Thyroid gland (tissue), 4 donors: Measurements from ENCODE around the gene RSPH1. TPM values are rescaled to one million over a fixed set of nuclear protein-coding genes. Genes with fewer than 3 reads are reported as not detected.

Experiments used
- DNase-seq, 2 donors: peaks; one replicate each; pipeline ENCODE4 v3.0.0-alpha.2; 2019
- H3K27ac ChIP-seq, 3 donors: fragments of 200-600 bp; sonication (generic); 1 replicate in 2 of 3; 2 replicates in 1 of 3; pipeline ENCODE4 v1.5.1; 2016 to 2019; ENCODE audit warnings: mild to moderate bottlenecking in 1 of 3, moderate library complexity in 1 of 3
- H3K27me3 ChIP-seq: fragments of 200-600 bp; sonication (generic); one replicate; pipeline ENCODE4 v1.5.1; 2019
- H3K36me3 ChIP-seq, 2 donors: fragments of 200-600 bp; sonication (generic); one replicate each; pipeline ENCODE4 v1.5.1; 2016 to 2019
- H3K4me1 ChIP-seq, 2 donors: fragments of 200-600 bp; sonication (generic); one replicate each; pipeline ENCODE4 v1.5.1; 2017 to 2019
- H3K4me3 ChIP-seq, 3 donors: fragments of 200-600 bp; sonication (generic); replicated peaks in 1 of 3; 1 replicate in 2 of 3; 2 replicates in 1 of 3; pipeline ENCODE4 v1.5.1; 2016; ENCODE audit warnings: mild to moderate bottlenecking in 1 of 3
- H3K9me3 ChIP-seq: fragments of 200-600 bp; sonication (generic); one replicate; pipeline ENCODE4 v1.5.1; 2017
- POLR2A ChIP-seq, 2 donors: fragments of 450-650 bp; IDR thresholded peaks; one replicate each; pipeline ENCODE4 v1.6.1; 2017; ENCODE audit warnings: antibody characterized with exemption in 2 of 2, mild to moderate bottlenecking in 2 of 2, moderate library complexity in 1 of 2
- WGBS, 2 donors: methylation state at CpG; one replicate each; pipeline ENCODE4 v1.1.5; 2017; 5-methylcytosine and 5-hydroxymethylcytosine counted together
- intact Hi-C: fragments of 100-400 bp; cut with DNase I; formaldehyde crosslinking; loops from one replicate; pipeline ENCODE4 v1.15.1; 2023
- total RNA-seq, 4 donors: library from RNA; depleted of rRNA; stranded (reverse); fragments of >200 nt; gene quantifications; one replicate each; pipeline ENCODE4 v1.2.3, GENCODE V29; 2016
- TF ChIP-seq, protein P1 (sequence below), 6 experiments: fragments of 200-600 bp in 3 of 6; fragments of 450-650 bp in 3 of 6; sonication (generic) in 3 of 6; IDR thresholded peaks; one replicate each; pipeline ENCODE4 v1.5.1; 2016 to 2019; ENCODE audit warnings: antibody characterized with exemption in 6 of 6, mild to moderate bottlenecking in 2 of 6, inconsistent platforms in 1 of 6, moderate library complexity in 1 of 6

The RSPH1 gene
- total RNA-seq, 4 donors from 2014 or later, result 2.7 to 3.7 (median 3.0) TPM

GRCh38 chr21:42503711-42504110, 7.7 kb upstream of the RSPH1 start:
- Histone ChIP-seq H3K9me3 (no peaks in the 10 kb centered on the region), H3K27me3 (no peaks in the 10 kb centered on the region), H3K4me1 (peaks cover 0 to 3% of the 10 kb centered on the region in 2 donors), H3K4me3 (no peak overlapping the region), H3K36me3 (no peaks in the 10 kb centered on the region), H3K27ac (no peak overlapping the region)
- TF ChIP-seq, protein P1, sequence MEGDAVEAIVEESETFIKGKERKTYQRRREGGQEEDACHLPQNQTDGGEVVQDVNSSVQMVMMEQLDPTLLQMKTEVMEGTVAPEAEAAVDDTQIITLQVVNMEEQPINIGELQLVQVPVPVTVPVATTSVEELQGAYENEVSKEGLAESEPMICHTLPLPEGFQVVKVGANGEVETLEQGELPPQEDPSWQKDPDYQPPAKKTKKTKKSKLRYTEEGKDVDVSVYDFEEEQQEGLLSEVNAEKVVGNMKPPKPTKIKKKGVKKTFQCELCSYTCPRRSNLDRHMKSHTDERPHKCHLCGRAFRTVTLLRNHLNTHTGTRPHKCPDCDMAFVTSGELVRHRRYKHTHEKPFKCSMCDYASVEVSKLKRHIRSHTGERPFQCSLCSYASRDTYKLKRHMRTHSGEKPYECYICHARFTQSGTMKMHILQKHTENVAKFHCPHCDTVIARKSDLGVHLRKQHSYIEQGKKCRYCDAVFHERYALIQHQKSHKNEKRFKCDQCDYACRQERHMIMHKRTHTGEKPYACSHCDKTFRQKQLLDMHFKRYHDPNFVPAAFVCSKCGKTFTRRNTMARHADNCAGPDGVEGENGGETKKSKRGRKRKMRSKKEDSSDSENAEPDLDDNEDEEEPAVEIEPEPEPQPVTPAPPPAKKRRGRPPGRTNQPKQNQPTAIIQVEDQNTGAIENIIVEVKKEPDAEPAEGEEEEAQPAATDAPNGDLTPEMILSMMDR (IDR thresholded peaks at IDR 0.05), result no peak
- no peak for TF ChIP-seq POLR2A (IDR thresholded peaks at IDR 0.05)
- 89 to 95% methylated on average over 4 of the region's 4 CpGs for WGBS, 2 donors
- no peak for DNase-seq
- intact Hi-C loops, result no loop called here

DNA sequence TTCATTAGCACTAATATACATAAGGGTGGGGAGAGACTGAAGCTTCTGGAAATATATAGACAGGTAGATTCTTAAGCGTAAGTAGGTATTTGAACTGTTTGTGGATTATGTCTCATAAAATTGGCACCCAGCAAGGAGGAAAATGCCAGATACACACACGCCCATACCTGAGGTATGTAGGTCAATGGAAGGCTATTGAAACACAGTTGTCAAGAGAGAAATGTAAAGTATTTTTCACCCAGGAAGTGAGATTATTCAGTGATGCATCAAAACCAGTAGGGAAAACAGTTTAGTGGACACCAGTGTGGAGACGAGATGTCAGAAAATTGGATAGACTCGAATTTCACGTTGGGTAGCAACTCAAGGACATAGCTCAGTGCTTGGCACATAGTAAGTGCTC, 4.7 kb upstream of the RSPH1 start:
- Histone ChIP-seq H3K27ac (no peak overlapping the region), H3K27me3 (no peaks in the 10 kb centered on the region), H3K36me3 (no peaks in the 10 kb centered on the region), H3K4me1 (peaks cover 5 to 6% of the 10 kb centered on the region in 2 donors), H3K4me3 (no peak overlapping the region), H3K9me3 (no peaks in the 10 kb centered on the region)
- TF ChIP-seq, protein P1 (IDR thresholded peaks at IDR 0.05), result no peak
- TF ChIP-seq POLR2A (IDR thresholded peaks at IDR 0.05), result no peak
- 78 to 83% methylated on average over 5 of the region's 5 CpGs for WGBS, 2 donors
- intact Hi-C loops, result no loop called here
- DNase-seq, result no peak

- Histone ChIP-seq H3K4me3 (no peak overlapping the region), H3K36me3 (no peaks in the 10 kb centered on the region), H3K9me3 (no peaks in the 10 kb centered on the region), H3K27me3 (no peaks in the 10 kb centered on the region), H3K27ac (no peak overlapping the region), H3K4me1 (peaks cover 5 to 12% of the 10 kb centered on the region in 2 donors)
- 90% methylated on average over 4 of the region's 4 CpGs for WGBS, 2 donors
- TF ChIP-seq POLR2A (IDR thresholded peaks at IDR 0.05), result no peak
- TF ChIP-seq, protein P1 (IDR thresholded peaks at IDR 0.05), result no peak
- no peak for DNase-seq
- intact Hi-C loops, result no loop called here
Observed at GRCh38 chr21:42500225-42500624, 4.2 kb upstream of the RSPH1 start.

GRCh38 chr21:42499444-42500112, 3.6 kb upstream of the RSPH1 start:
- intact Hi-C loops, result no loop called here
- H3K9me3 ChIP-seq, result no peaks in the 10 kb centered on the region
- no peak for TF ChIP-seq POLR2A (IDR thresholded peaks at IDR 0.05)
- TF ChIP-seq, protein P1 (IDR thresholded peaks at IDR 0.05), result no peak
- peak in 1 of 2 donors; percentile 49 for DNase-seq
- 59 to 80% methylated on average over 15 of the region's 15 CpGs for WGBS, 2 donors
- no peaks in the 10 kb centered on the region for H3K36me3 ChIP-seq
- no peak overlapping the region for H3K4me3 ChIP-seq
- H3K27me3 ChIP-seq, result no peaks in the 10 kb centered on the region
- H3K27ac ChIP-seq, result no peak overlapping the region
- peaks cover 5 to 12% of the 10 kb centered on the region in 2 donors for H3K4me1 ChIP-seq

DNA sequence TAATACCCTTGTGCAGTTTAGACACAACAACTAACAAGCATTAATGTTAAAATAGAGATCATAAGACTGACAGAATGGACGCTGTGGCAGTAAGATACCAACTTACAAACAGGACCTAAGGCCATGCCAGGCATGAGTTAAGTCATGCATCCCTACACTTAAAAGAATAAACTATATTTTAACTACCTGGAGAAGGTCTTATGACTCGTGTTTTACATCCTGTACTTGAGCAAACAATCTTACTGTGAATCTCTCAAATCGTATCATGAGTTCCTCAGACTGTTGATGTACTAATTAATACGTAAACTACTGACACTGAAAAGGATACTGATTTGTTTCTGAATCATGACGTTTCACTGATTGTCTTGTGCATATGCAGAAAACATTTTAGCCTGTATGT, 2.0 kb upstream of the RSPH1 start:
- Histone ChIP-seq H3K27me3 (no peaks in the 10 kb centered on the region), H3K4me1 (peaks cover 5 to 12% of the 10 kb centered on the region in 2 donors), H3K36me3 (no peaks in the 10 kb centered on the region), H3K27ac (no peak overlapping the region), H3K9me3 (no peaks in the 10 kb centered on the region), H3K4me3 (no peak overlapping the region)
- DNase-seq, result no peak
- TF ChIP-seq, protein P1 (IDR thresholded peaks at IDR 0.05), result no peak
- no peak for TF ChIP-seq POLR2A (IDR thresholded peaks at IDR 0.05)
- WGBS, 2 donors, result 87 to 88% methylated on average over 5 of the region's 5 CpGs
- intact Hi-C loops, result no loop called here
